Transverse colon (tissue), 4 donors: Measurements from ENCODE around the gene SERPINA3. TPM values are rescaled to one million over a fixed set of nuclear protein-coding genes. Genes with fewer than 3 reads are reported as not detected.

ENCODE experiments used
- DNase-seq: peaks from one replicate; pipeline ENCODE4 v3.0.0-alpha.2; 2019
- H3K27ac ChIP-seq, 4 donors: fragments of 200-600 bp; sonication (generic); 2 replicates each; pipeline ENCODE4 v1.5.1; 2016 to 2018; ENCODE audit warnings: inconsistent platforms in 4 of 4
- H3K27me3 ChIP-seq: fragments of 200-600 bp; sonication (generic); 2 replicates; pipeline ENCODE4 v1.5.1; 2017; ENCODE audit warnings: inconsistent platforms
- H3K36me3 ChIP-seq, 4 donors: fragments of 200-600 bp; sonication (generic); 2 replicates each; pipeline ENCODE4 v1.5.1; 2017 to 2019; ENCODE audit warnings: inconsistent platforms in 4 of 4
- H3K4me1 ChIP-seq, 4 donors: fragments of 200-600 bp; sonication (generic); 2 replicates each; pipeline ENCODE4 v1.5.1; 2017 to 2020; ENCODE audit warnings: inconsistent platforms in 4 of 4
- H3K4me3 ChIP-seq, 4 donors: fragments of 200-600 bp; sonication (generic); 1 replicate in 1 of 4; 2 replicates in 3 of 4; pipeline versions ENCODE4 v1.5.1 to v1.6.1; 2017 to 2019; ENCODE audit warnings: inconsistent platforms in 4 of 4
- H3K9me3 ChIP-seq, 2 donors: fragments of 200-600 bp; sonication (generic); 2 replicates each; pipeline ENCODE4 v1.5.1; 2017 to 2019; ENCODE audit warnings: inconsistent platforms in 2 of 2
- EP300 ChIP-seq: sonication (generic); formaldehyde crosslinking; IDR thresholded peaks from one replicate; pipeline ENCODE4 v1.6.1; 2017; ENCODE audit warnings: antibody characterized with exemption, low read depth
- POLR2A ChIP-seq: fragments of 450-650 bp; IDR thresholded peaks from one replicate; pipeline ENCODE4 v1.6.1; 2016; ENCODE audit warnings: antibody characterized with exemption, mild to moderate bottlenecking, moderate library complexity
- POLR2AphosphoS5 ChIP-seq, 3 donors: sonication (generic); formaldehyde crosslinking; IDR thresholded peaks; one replicate each; pipeline ENCODE4 v1.6.1; 2016; ENCODE audit warnings: antibody characterized with exemption in 3 of 3
- WGBS, 2 donors: methylation state at CpG; one replicate each; pipeline ENCODE4 v1.1.5; 2018; ENCODE audit warnings: low coverage in 1 of 2; 5-methylcytosine and 5-hydroxymethylcytosine counted together
- in situ Hi-C, 4 donors: fragments of 200-750 bp; cut with MboI; loops; one replicate each; pipeline versions ENCODE4 v1.15.0 to v1.15.1; 2017; ENCODE audit warnings: low sequenced_read_pairs in 3 of 4, low pct_ligation_motif_present in 1 of 4, low pct_unique_long_range_greater_than_20kb in 1 of 4
- intact Hi-C: fragments of 100-400 bp; cut with DNase I; formaldehyde crosslinking; loops from one replicate; pipeline ENCODE4 v1.15.1; 2023; ENCODE audit warnings: low total_unique reads
- total RNA-seq, 4 donors: library from RNA; depleted of rRNA; stranded (reverse); fragments of >200 nt; gene quantifications; one replicate each; pipeline ENCODE4 v1.1.0, GENCODE V29; 2016
- TF ChIP-seq, protein P1 (sequence below), 5 experiments: fragments of 200-600 bp in 3 of 5; fragments of 450-650 bp in 2 of 5; sonication (generic) in 3 of 5; IDR thresholded peaks; 1 replicate in 2 of 5; 2 replicates in 3 of 5; pipeline ENCODE4 v1.5.1; 2016 to 2017; ENCODE audit warnings: antibody characterized with exemption in 5 of 5, inconsistent platforms in 3 of 5, mild to moderate bottlenecking in 2 of 5, moderate library complexity in 1 of 5

SERPINA3 gene
- total RNA-seq, 4 donors from 2014 or later: 16.0 to 72.7 (median 22.6) TPM

DNA sequence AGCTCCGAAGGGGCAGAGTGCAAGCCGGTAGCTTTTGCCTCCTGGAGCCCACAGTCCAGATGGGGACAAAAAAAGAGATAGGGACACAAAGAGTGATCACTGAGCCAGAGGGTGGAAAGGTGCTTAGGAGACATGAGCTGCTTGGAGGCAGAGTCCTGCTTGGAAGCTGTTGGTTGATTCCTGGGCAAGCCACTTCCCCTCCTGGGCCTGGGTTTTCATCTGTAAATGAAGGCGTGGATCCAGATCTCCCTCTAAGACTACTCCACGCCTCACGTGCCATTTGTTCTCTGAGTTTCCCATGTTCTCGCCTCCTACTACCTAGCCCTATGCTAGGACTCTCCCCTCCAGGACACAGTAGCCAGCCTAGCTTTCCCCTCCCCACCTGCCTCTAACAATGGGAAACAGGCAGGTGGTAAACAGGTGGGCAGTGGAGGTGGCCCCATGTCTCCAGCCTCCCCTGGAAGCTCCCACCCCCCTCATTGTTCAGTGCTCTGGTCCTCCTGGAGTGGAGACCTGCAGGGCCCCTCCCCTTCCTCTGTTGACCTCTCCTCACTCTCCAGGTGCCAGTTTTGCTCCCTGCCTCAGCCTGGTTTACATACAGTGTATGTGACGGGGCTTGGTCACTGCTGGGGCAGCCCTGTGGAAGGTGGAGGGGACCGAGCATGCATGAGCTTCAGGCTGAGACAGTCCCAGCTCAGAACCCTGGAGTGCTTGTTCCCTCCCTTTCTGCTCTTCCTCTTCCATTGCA lies 3.8 kb downstream of the SERPINA3 start:
- 84 to 88% methylated on average over 8 of the region's 8 CpGs for WGBS, 2 donors
- TF ChIP-seq, protein P1, sequence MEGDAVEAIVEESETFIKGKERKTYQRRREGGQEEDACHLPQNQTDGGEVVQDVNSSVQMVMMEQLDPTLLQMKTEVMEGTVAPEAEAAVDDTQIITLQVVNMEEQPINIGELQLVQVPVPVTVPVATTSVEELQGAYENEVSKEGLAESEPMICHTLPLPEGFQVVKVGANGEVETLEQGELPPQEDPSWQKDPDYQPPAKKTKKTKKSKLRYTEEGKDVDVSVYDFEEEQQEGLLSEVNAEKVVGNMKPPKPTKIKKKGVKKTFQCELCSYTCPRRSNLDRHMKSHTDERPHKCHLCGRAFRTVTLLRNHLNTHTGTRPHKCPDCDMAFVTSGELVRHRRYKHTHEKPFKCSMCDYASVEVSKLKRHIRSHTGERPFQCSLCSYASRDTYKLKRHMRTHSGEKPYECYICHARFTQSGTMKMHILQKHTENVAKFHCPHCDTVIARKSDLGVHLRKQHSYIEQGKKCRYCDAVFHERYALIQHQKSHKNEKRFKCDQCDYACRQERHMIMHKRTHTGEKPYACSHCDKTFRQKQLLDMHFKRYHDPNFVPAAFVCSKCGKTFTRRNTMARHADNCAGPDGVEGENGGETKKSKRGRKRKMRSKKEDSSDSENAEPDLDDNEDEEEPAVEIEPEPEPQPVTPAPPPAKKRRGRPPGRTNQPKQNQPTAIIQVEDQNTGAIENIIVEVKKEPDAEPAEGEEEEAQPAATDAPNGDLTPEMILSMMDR (IDR thresholded peaks at IDR 0.05): no peak
- no peak for TF ChIP-seq POLR2A
- no peak for TF ChIP-seq POLR2AphosphoS5 (IDR thresholded peaks at IDR 0.05)
- TF ChIP-seq EP300: no peak
- in situ Hi-C loops: no loop called here

DNA sequence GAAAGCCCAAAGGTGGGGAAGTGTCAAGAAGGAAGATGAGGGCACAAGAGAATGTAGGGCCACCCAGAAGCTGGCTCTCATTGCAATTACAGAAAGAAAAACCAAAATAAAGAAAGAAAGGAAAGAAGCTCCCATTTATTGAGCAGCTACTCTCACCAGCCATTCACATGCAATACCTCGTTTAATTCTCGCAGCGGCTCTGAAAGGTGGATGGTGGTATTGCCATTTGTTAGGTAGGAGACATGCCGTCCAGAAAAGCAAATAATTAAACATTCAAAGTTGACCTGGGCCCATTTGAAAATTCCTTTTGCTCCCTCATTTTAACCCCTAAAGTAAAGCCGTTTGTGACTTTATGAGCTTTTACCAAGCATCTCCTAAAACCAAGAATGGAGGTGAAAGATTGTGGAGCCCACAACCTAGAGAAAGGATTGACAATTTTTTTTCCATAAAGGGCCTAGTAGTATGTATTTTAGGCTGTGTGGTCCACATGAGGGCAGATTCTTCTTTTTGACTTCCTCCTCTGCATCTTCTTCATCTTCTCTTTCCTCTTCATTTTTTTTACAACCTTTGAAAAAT lies 5.3 kb downstream of the SERPINA3 start:
- TF ChIP-seq POLR2AphosphoS5 (IDR thresholded peaks at IDR 0.05): no peak
- TF ChIP-seq, protein P1 (IDR thresholded peaks at IDR 0.05): no peak
- no peak for DNase-seq
- Histone ChIP-seq H3K36me3 (no peaks in the 10 kb centered on the region), H3K27me3 (no peaks in the 10 kb centered on the region), H3K27ac (no peak overlapping the region), H3K4me3 (no peak overlapping the region), H3K9me3 (peaks cover 12 to 21% of the 10 kb centered on the region in 2 donors), H3K4me1 (no peaks in the 10 kb centered on the region)
- WGBS, 2 donors: 83 to 89% methylated on average over 5 of the region's 5 CpGs
- in situ Hi-C loops: no loop called here
- intact Hi-C loops: no loop called here

More for the DNA sequence above, 3.8 kb downstream of the SERPINA3 start:
- Histone ChIP-seq H3K4me1 (no peaks in the 10 kb centered on the region), H3K27me3 (no peaks in the 10 kb centered on the region), H3K27ac (no peak overlapping the region), H3K9me3 (peaks cover 12 to 21% of the 10 kb centered on the region in 2 donors), H3K4me3 (no peak overlapping the region), H3K36me3 (no peaks in the 10 kb centered on the region)
- no peak for DNase-seq
- intact Hi-C loops: no loop called here

DNA sequence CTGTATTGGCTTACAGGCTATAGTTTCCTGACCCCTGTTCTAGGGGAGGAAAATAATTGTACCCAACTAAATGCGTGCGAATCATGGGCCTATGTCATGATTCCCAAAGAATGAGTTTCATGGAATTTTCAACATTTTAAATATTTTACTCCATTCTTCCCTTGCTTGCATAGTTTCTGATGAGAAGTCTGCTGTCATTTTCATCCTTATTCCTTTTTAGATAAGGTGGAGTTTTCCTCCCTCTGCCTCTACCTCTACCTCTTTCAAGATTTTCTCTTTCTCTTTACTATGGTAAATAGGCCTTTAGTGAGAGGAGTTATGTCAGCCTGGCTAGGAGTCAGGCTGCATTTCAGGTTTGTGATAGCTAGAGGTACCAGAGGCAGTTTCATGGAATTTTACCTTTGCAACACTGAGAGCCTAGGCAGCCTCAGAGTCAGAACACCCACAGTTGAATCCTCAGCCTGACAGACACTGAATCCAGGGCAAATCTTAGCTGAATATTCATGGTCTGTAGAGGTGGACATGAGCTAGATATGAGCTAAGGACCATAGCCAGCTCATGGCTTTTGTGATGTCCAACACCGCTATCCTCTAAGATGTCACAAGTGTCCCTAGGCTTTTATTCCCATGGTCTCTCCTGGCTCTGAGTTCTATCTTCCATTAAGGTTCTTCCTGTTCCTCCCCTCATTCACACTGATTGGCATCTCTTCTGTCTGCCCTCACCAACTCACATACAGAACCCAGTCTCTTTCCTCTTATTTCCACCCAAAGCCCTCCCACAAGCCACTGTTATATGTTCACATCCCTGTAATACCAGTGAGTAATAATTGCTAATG lies 6.0 kb downstream of the SERPINA3 start:
- in situ Hi-C loops (no loop called here), intact Hi-C loops (no loop called here)
- no peaks in the 10 kb centered on the region for H3K4me1 ChIP-seq
- no peak overlapping the region for H3K4me3 ChIP-seq
- no peaks in the 10 kb centered on the region for H3K36me3 ChIP-seq
- no peak overlapping the region for H3K27ac ChIP-seq
- peaks cover 12 to 21% of the 10 kb centered on the region in 2 donors for H3K9me3 ChIP-seq
- DNase-seq: no peak
- 94 to 96% methylated on average over 3 of the region's 3 CpGs for WGBS, 2 donors
- no peak for TF ChIP-seq POLR2AphosphoS5 (IDR thresholded peaks at IDR 0.05)
- TF ChIP-seq, protein P1 (IDR thresholded peaks at IDR 0.05): no peak
- no peak for TF ChIP-seq EP300
- no peak for TF ChIP-seq POLR2A
- H3K27me3 ChIP-seq: no peaks in the 10 kb centered on the region

DNA sequence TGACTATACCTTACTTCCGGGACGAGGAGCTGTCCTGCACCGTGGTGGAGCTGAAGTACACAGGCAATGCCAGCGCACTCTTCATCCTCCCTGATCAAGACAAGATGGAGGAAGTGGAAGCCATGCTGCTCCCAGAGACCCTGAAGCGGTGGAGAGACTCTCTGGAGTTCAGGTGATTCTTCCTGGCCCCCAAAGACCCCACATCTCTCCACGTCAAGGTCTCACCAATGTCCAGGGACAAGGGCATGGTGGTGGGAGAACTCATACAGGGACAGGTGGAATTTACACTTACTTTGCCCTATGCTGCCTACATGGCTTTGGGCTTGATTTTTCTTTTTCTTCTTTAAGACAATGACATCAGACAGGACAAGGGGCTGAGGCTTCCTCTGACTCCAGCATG lies 7.1 kb downstream of the SERPINA3 start:
- peaks cover 12 to 21% of the 10 kb centered on the region in 2 donors for H3K9me3 ChIP-seq
- no peak for DNase-seq
- TF ChIP-seq POLR2AphosphoS5 (IDR thresholded peaks at IDR 0.05) (no peak), EP300 (no peak), POLR2A (no peak)
- TF ChIP-seq, protein P1 (IDR thresholded peaks at IDR 0.05): no peak
- H3K4me1 ChIP-seq: no peaks in the 10 kb centered on the region
- intact Hi-C loops: no loop called here
- H3K27me3 ChIP-seq: no peaks in the 10 kb centered on the region
- 67 to 83% methylated on average over 1 to 6 of the region's 6 CpGs for WGBS, 2 donors
- no peaks in the 10 kb centered on the region for H3K36me3 ChIP-seq
- H3K4me3 ChIP-seq: no peak overlapping the region
- in situ Hi-C loops: no loop called here
- H3K27ac ChIP-seq: no peak overlapping the region
